Glutamatergic neuron (in vitro differentiated cells): ENCODE data around the gene OR11H6. TPM values are rescaled to one million over a fixed set of nuclear protein-coding genes. Genes with fewer than 3 reads are reported as not detected.
"Not testable (repeated sequence)": the region's sequence is repeated elsewhere in the genome, so short reads cannot be mapped to it uniquely, and the experiment has no call there.

Experiments used
- DNase-seq: peaks from one replicate; pipeline ENCODE4 v3.0.0; 2022
- H3K27ac Mint-ChIP-seq: one replicate; pipeline ENCODE4 v1.8.0; 2020; ENCODE audit warnings: mild to moderate bottlenecking, mixed read lengths, inconsistent platforms; ENCODE audit not compliant: unreplicated experiment
- H3K27me3 Mint-ChIP-seq: one replicate; pipeline ENCODE4 v1.8.0; 2020; ENCODE audit warnings: mild to moderate bottlenecking, moderate library complexity, mixed read lengths, inconsistent platforms; ENCODE audit not compliant: unreplicated experiment
- H3K36me3 Mint-ChIP-seq: one replicate; pipeline ENCODE4 v1.8.0; 2020; ENCODE audit warnings: mild to moderate bottlenecking, mixed read lengths, inconsistent platforms; ENCODE audit not compliant: unreplicated experiment
- H3K4me1 Mint-ChIP-seq: one replicate; pipeline ENCODE4 v1.8.0; 2020; ENCODE audit warnings: mild to moderate bottlenecking, low read depth, mixed read lengths, inconsistent platforms; ENCODE audit not compliant: unreplicated experiment
- H3K4me3 Mint-ChIP-seq: one replicate; pipeline ENCODE4 v1.8.0; 2020; ENCODE audit warnings: mild to moderate bottlenecking, mixed read lengths, inconsistent platforms; ENCODE audit not compliant: unreplicated experiment
- H3K9me3 Mint-ChIP-seq: one replicate; pipeline ENCODE4 v1.8.0; 2020; ENCODE audit warnings: mild to moderate bottlenecking, moderate library complexity, mixed read lengths, inconsistent platforms; ENCODE audit not compliant: unreplicated experiment
- CTCF ChIP-seq: fragments of 200-600 bp; sonication (generic); IDR thresholded peaks from one replicate; pipeline ENCODE4 v1.5.0; 2021; ENCODE audit not compliant: partially characterized antibody, unreplicated experiment
- long read RNA-seq: library from polyadenylated mRNA; unstranded; transcript quantifications from one replicate; pipeline ENCODE4 v2.0.0, GENCODE V29; 2020; ENCODE audit not compliant: unreplicated experiment
- total RNA-seq: library from RNA; stranded (reverse); fragmentation: NEBNext Ultra II Directional; extraction: Animal tissue kit (Norgen Biotek cat#: 25700); gene quantifications from one replicate; pipeline ENCODE4 v1.2.1, GENCODE V29; 2021; ENCODE audit not compliant: unreplicated experiment

Gene OR11H6
- total RNA-seq = not detected
- long read RNA-seq = 0 reads

- H3K9me3 Mint-ChIP-seq = peaks cover 13% of the 10 kb centered on the region
- no peak for DNase-seq
- H3K27me3 Mint-ChIP-seq = no peaks in the 10 kb centered on the region
- no peak within 1 kb of the TSS for H3K4me3 Mint-ChIP-seq
- H3K36me3 Mint-ChIP-seq = peaks cover 8% of the 10 kb centered on the region
- H3K4me1 Mint-ChIP-seq = no peaks in the 10 kb centered on the region
- no peak for TF ChIP-seq CTCF
- H3K27ac Mint-ChIP-seq = no peak within 1 kb of the TSS
These were observed at the start of gene OR11H6 for GRCh38 chr14:20223410-20223809. Gene OR11H6, plus strand, starts transcription at chr14:20223710. Its CDS starts 0 bp downstream, at chr14:20223710.

GRCh38 chr14:20174205-20174604 lies 49.3 kb upstream of the OR11H6 start:
- H3K27ac Mint-ChIP-seq, H3K4me3 Mint-ChIP-seq, H3K4me1 Mint-ChIP-seq, H3K27me3 Mint-ChIP-seq, H3K36me3 Mint-ChIP-seq, DNase-seq: not testable (repeated sequence)
- H3K9me3 Mint-ChIP-seq = peaks cover 14% of the 10 kb centered on the region

GRCh38 chr14:20176330-20176729 lies 47.2 kb upstream of the OR11H6 start:
- Mint-ChIP-seq H3K27me3 (peaks cover 1% of the 10 kb centered on the region), H3K27ac (no peak overlapping the region), H3K36me3 (no peaks in the 10 kb centered on the region), H3K4me1 (no peaks in the 10 kb centered on the region), H3K4me3 (no peak overlapping the region), H3K9me3 (peaks cover 12% of the 10 kb centered on the region)
- no peak for DNase-seq
- no peak for TF ChIP-seq CTCF

- no peak for DNase-seq
- H3K27ac Mint-ChIP-seq = no peak overlapping the region
- H3K4me3 Mint-ChIP-seq = no peak overlapping the region
- peaks cover 1% of the 10 kb centered on the region for H3K27me3 Mint-ChIP-seq
- H3K36me3 Mint-ChIP-seq = no peaks in the 10 kb centered on the region
- peaks cover 12% of the 10 kb centered on the region for H3K9me3 Mint-ChIP-seq
- TF ChIP-seq CTCF = no peak
- no peaks in the 10 kb centered on the region for H3K4me1 Mint-ChIP-seq
These were observed 46.0 kb upstream of the OR11H6 start for GRCh38 chr14:20177433-20177974.

- Mint-ChIP-seq H3K4me3 (no peak overlapping the region), H3K27ac (no peak overlapping the region), H3K4me1 (no peaks in the 10 kb centered on the region), H3K36me3 (no peaks in the 10 kb centered on the region), H3K9me3 (peaks cover 7% of the 10 kb centered on the region), H3K27me3 (peaks cover 1% of the 10 kb centered on the region)
- no peak for TF ChIP-seq CTCF
- DNase-seq = no peak
These were observed 44.3 kb upstream of the OR11H6 start for GRCh38 chr14:20179218-20179617.
